Measurements from ENCODE around the gene COX14. TPM values are rescaled to one million over a fixed set of nuclear protein-coding genes. Genes with fewer than 3 reads are reported as not detected.

COX14 gene
- total RNA-seq (2022; extraction: Qiagen RNA extraction): 61.9 to 86.9 TPM (median 74.7 TPM) in 5 replicates

GRCh38 chr12:50111693-50112455 lies at the start of gene COX14:
TSS of gene COX14 (plus strand) at chr12:50112236. CDS start at chr12:50120044, 7,808 bp downstream.

GRCh38 chr12:50084775-50085614 lies 27.0 kb upstream of the COX14 start, which contains the start of gene SMARCD1:
TSS of gene SMARCD1 (plus strand) at chr12:50085342. CDS start at chr12:50085370, 28 bp downstream.

GRCh38 chr12:50103767-50104321 lies 8.2 kb upstream of the COX14 start, which contains the start of gene GPD1:
TSS of gene GPD1 (plus strand) at chr12:50104008. CDS start at chr12:50104051, 43 bp downstream.

GRCh38 chr12:50167049-50167828 lies 55.2 kb downstream of the COX14 start, which contains the start of gene CERS5:
TSS of gene CERS5 (minus strand) at chr12:50167369. CDS start at chr12:50167297, 72 bp downstream.

Other genes with a start within 250 kb of the COX14 start
- gene FAIM2, start 208.3 kb upstream of the COX14 start, total RNA-seq (2022; extraction: Qiagen RNA extraction): 0.02 TPM in 1 of 5 replicates, not detected in the others
- not detected in 5 replicates for gene AQP2, start 161.5 kb upstream of the COX14 start, total RNA-seq (2022; extraction: Qiagen RNA extraction)
- not detected in 5 replicates for gene AQP5, start 150.4 kb upstream of the COX14 start, total RNA-seq (2022; extraction: Qiagen RNA extraction)
- gene AQP6, start 139.3 kb upstream of the COX14 start, total RNA-seq (2022; extraction: Qiagen RNA extraction): not detected in 5 replicates
- gene RACGAP1, start 86.7 kb upstream of the COX14 start, total RNA-seq (2022; extraction: Qiagen RNA extraction): 69.2 to 92.9 TPM (median 79.5 TPM) in 5 replicates
- 4.6 to 6.8 TPM (median 6.2 TPM) in 5 replicates for gene ASIC1, start 54.6 kb upstream of the COX14 start, total RNA-seq (2022; extraction: Qiagen RNA extraction)
- gene SMARCD1, start 26.9 kb upstream of the COX14 start, total RNA-seq (2022; extraction: Qiagen RNA extraction): 56.6 to 75.9 TPM (median 72.8 TPM) in 5 replicates
- 0.13 to 0.30 TPM (median 0.19 TPM) in 5 replicates for gene GPD1, start 8.2 kb upstream of the COX14 start, total RNA-seq (2022; extraction: Qiagen RNA extraction)
- 24.9 to 27.6 TPM (median 26.0 TPM) in 5 replicates for gene CERS5, start 55.1 kb downstream of the COX14 start, total RNA-seq (2022; extraction: Qiagen RNA extraction)
- 6.2 to 9.8 TPM (median 6.7 TPM) in 5 replicates for gene LIMA1, start 171.3 kb downstream of the COX14 start, total RNA-seq (2022; extraction: Qiagen RNA extraction)

Data from A549 treated with CORT108297 at 1 μM for 4 hours (cell line).